H1 (cell line): Measurements from ENCODE around the gene CKAP2L. TPM values are rescaled to one million over a fixed set of nuclear protein-coding genes. Genes with fewer than 3 reads are reported as not detected.

Source experiments
- CTCF ChIA-PET: fragments of 300-600 bp; sonication (Branson Sonifier 250); formaldehyde crosslinking; loops from one replicate; lab custom pipeline; 2021; ENCODE audit not compliant: partially characterized antibody; lab: Charles Lee
- POLR2A ChIA-PET: fragments of 300-600 bp; sonication (Branson Sonifier 250); formaldehyde crosslinking; loops from one replicate; lab custom pipeline; 2021; ENCODE audit warnings: inconsistent platforms; ENCODE audit not compliant: partially characterized antibody; lab: Charles Lee
- DNase-seq, 2 experiments: peaks; one replicate each; pipeline versions ENCODE4 v3.0.0 to v3.0.0-alpha.2; 2010 to 2022; ENCODE audit warnings: low spot score in 2 of 2, low read depth in 1 of 2, mixed read lengths in 1 of 2
- FAIRE-seq: peaks from 2 replicates; lab custom pipeline; 2011; peaks lifted over from hg19 to GRCh38; lab: Jason Lieb, UNC
- H2AFZ ChIP-seq: 2 replicates; pipeline ENCODE4 v1.8.1; 2012; ENCODE audit warnings: low read length, inconsistent platforms
- H2AK5ac ChIP-seq: 2 replicates; pipeline ENCODE4 v1.6.1; 2013; ENCODE audit warnings: low read depth, low read length
- H2BK120ac ChIP-seq: replicated peaks from 2 replicates; pipeline ENCODE3; 2013; ENCODE audit warnings: low read depth, low read length, inconsistent platforms
- H2BK12ac ChIP-seq: 2 replicates; pipeline ENCODE4 v1.6.1; 2013; ENCODE audit warnings: low read depth, low read length
- H2BK15ac ChIP-seq: 2 replicates; pipeline ENCODE4 v1.6.1; 2013; ENCODE audit warnings: low read length
- H2BK20ac ChIP-seq: 2 replicates; pipeline ENCODE4 v1.6.1; 2013; ENCODE audit warnings: low read length
- H2BK5ac ChIP-seq: 2 replicates; pipeline ENCODE4 v1.6.1; 2013; ENCODE audit warnings: low read depth, low read length
- H3K14ac ChIP-seq: 2 replicates; pipeline ENCODE4 v1.6.1; 2013; ENCODE audit warnings: inconsistent platforms; ENCODE audit not compliant: insufficient read length
- H3K18ac ChIP-seq: 2 replicates; pipeline ENCODE4 v1.6.1; 2013; ENCODE audit warnings: low read length; ENCODE audit errors: extremely low read depth
- H3K23ac ChIP-seq: 2 replicates; pipeline ENCODE4 v1.6.1; 2013; ENCODE audit warnings: inconsistent platforms; ENCODE audit not compliant: insufficient read length
- H3K23me2 ChIP-seq: 2 replicates; pipeline ENCODE4 v1.6.1; 2013; ENCODE audit warnings: low read depth, low read length
- H3K27ac ChIP-seq: 2 replicates; pipeline ENCODE4 v1.6.1; 2011; ENCODE audit warnings: low read depth, low read length, inconsistent platforms
- H3K27me3 ChIP-seq, 4 experiments: replicated peaks in 1 of 4; 1 replicate in 1 of 4; 2 replicates in 3 of 4; pipeline versions ENCODE4 v1.6.1 to v1.8.1; 2011 to 2013; ENCODE audit warnings: low read length in 3 of 4, mild to moderate bottlenecking in 3 of 4, inconsistent platforms in 2 of 4, mixed read lengths in 2 of 4, moderate library complexity in 1 of 4; ENCODE audit not compliant: control insufficient read depth in 3 of 4, insufficient read depth in 3 of 4; ENCODE audit errors: extremely low read depth in 1 of 4
- H3K36me3 ChIP-seq, 4 experiments: 2 replicates each; pipeline versions ENCODE4 v1.6.1 to v1.8.1; 2011 to 2013; ENCODE audit warnings: mild to moderate bottlenecking in 4 of 4, low read length in 3 of 4, moderate library complexity in 2 of 4, control low read depth in 1 of 4, inconsistent platforms in 1 of 4; ENCODE audit not compliant: insufficient read depth in 4 of 4, control insufficient read depth in 2 of 4
- H3K4ac ChIP-seq: replicated peaks from 2 replicates; pipeline ENCODE3; 2013; ENCODE audit warnings: low read length, low read depth, mixed read lengths, inconsistent platforms; ENCODE audit not compliant: insufficient read length
- H3K4me1 ChIP-seq, 4 experiments: replicated peaks in 1 of 4; 1 replicate in 1 of 4; 2 replicates in 3 of 4; pipeline versions ENCODE4 v1.6.1 to v1.8.1; 2011 to 2013; ENCODE audit warnings: low read length in 3 of 4, inconsistent platforms in 2 of 4, mixed read lengths in 1 of 4; ENCODE audit not compliant: insufficient read depth in 4 of 4, control insufficient read depth in 3 of 4
- H3K4me2 ChIP-seq, 2 experiments: 2 replicates each; pipeline versions ENCODE4 v1.6.1 to v1.8.1; 2011 to 2013; ENCODE audit warnings: low read depth in 2 of 2, low read length in 2 of 2, control low read depth in 1 of 2, inconsistent platforms in 1 of 2, mild to moderate bottlenecking in 1 of 2; ENCODE audit not compliant: insufficient read depth in 1 of 2
- H3K4me3 ChIP-seq, 4 experiments: fragments of 200-600, 300-600 bp in 1 of 4; sonication (generic), shearing (Covaris generic), sonication (Bioruptor Twin) in 1 of 4; 2 replicates each; pipeline versions ENCODE4 v1.5.1 to v1.8.1; 2011 to 2016; ENCODE audit warnings: low read length in 4 of 4, low read depth in 3 of 4, control low read depth in 2 of 4, inconsistent platforms in 2 of 4, mild to moderate bottlenecking in 2 of 4, mixed read lengths in 1 of 4, moderate library complexity in 1 of 4; ENCODE audit not compliant: insufficient read depth in 2 of 4; ENCODE audit errors: extremely low read depth in 1 of 4
- H3K56ac ChIP-seq: replicated peaks from 2 replicates; pipeline ENCODE3; 2013; ENCODE audit warnings: low read depth, mild to moderate bottlenecking, mixed read lengths, low read length, inconsistent platforms; ENCODE audit not compliant: insufficient read length
- H3K79me1 ChIP-seq: 2 replicates; pipeline ENCODE4 v1.6.1; 2013; ENCODE audit warnings: low read depth, low read length, control low read depth
- H3K79me2 ChIP-seq, 2 experiments: 2 replicates each; pipeline versions ENCODE4 v1.6.1 to v1.8.1; 2012 to 2013; ENCODE audit warnings: low read length in 2 of 2, mild to moderate bottlenecking in 2 of 2, inconsistent platforms in 1 of 2; ENCODE audit not compliant: insufficient read depth in 2 of 2, control insufficient read depth in 1 of 2
- H3K9ac ChIP-seq, 4 experiments: replicated peaks in 1 of 4; 1 replicate in 1 of 4; 2 replicates in 3 of 4; pipeline versions ENCODE4 v1.6.1 to v1.8.1; 2011 to 2013; ENCODE audit warnings: low read depth in 3 of 4, low read length in 3 of 4, control low read depth in 2 of 4, mild to moderate bottlenecking in 2 of 4, moderate library complexity in 2 of 4, inconsistent platforms in 1 of 4; ENCODE audit errors: extremely low read depth in 1 of 4
- H3K9me3 ChIP-seq, 2 experiments: 2 replicates each; pipeline versions ENCODE4 v1.6.1 to v1.8.1; 2012 to 2013; ENCODE audit warnings: mild to moderate bottlenecking in 2 of 2, moderate library complexity in 2 of 2, control low read depth in 1 of 2, inconsistent platforms in 1 of 2, low read depth in 1 of 2, low read length in 1 of 2, mixed read lengths in 1 of 2; ENCODE audit not compliant: insufficient read depth in 2 of 2
- H4K20me1 ChIP-seq, 2 experiments: replicated peaks in 1 of 2; 2 replicates each; pipeline versions ENCODE3 to v1.8.1; 2011 to 2013; ENCODE audit warnings: inconsistent platforms in 2 of 2, low read length in 2 of 2, mild to moderate bottlenecking in 1 of 2; ENCODE audit not compliant: insufficient read depth in 2 of 2, control insufficient read depth in 1 of 2
- H4K5ac ChIP-seq: 2 replicates; pipeline ENCODE4 v1.6.1; 2013; ENCODE audit warnings: low read length, low read depth, mixed read lengths, inconsistent platforms; ENCODE audit not compliant: insufficient read length
- H4K8ac ChIP-seq: 2 replicates; pipeline ENCODE4 v1.8.0; 2013; ENCODE audit warnings: mild to moderate bottlenecking, moderate library complexity, low read length, inconsistent platforms; ENCODE audit not compliant: insufficient read depth; ENCODE audit errors: extremely low read depth
- H4K91ac ChIP-seq: replicated peaks from 2 replicates; pipeline ENCODE3; 2013; ENCODE audit warnings: low read length, mixed read lengths, inconsistent platforms; ENCODE audit not compliant: insufficient read length
- CBX5 ChIP-seq: fragments of 300-800, 300-1000 bp; sonication (generic); IDR thresholded peaks from 2 replicates; pipeline ENCODE4 v1.7.1; 2016; ENCODE audit warnings: antibody characterized with exemption, low read length, low read depth
- CBX8 ChIP-seq: fragments of 300-800, 300-1000 bp; sonication (generic); IDR thresholded peaks from 2 replicates; pipeline ENCODE4 v1.7.1; 2016; ENCODE audit warnings: low read depth, low read length, borderline replicate concordance
- CTBP2 ChIP-seq: IDR thresholded peaks from 2 replicates; pipeline ENCODE4 v1.7.0; 2011; ENCODE audit warnings: borderline replicate concordance, mild to moderate bottlenecking, moderate library complexity, mixed read lengths, low read length; ENCODE audit not compliant: insufficient read depth, insufficient read length
- EZH2 ChIP-seq: fragments of 200-600 bp; sonication (generic); IDR thresholded peaks from 2 replicates; pipeline ENCODE4 v1.7.1; 2012; ENCODE audit warnings: low read depth, mild to moderate bottlenecking, moderate library complexity, low read length, inconsistent platforms; ENCODE audit not compliant: severe bottlenecking
- KDM4A ChIP-seq: IDR thresholded peaks from one replicate; pipeline ENCODE4 v1.7.1; 2012; ENCODE audit warnings: low read depth, mild to moderate bottlenecking, moderate library complexity, low read length, inconsistent platforms; ENCODE audit not compliant: severe bottlenecking
- NANOG ChIP-seq: IDR thresholded peaks from 2 replicates; pipeline ENCODE4 v1.6.1; 2011; ENCODE audit warnings: low read length, low read depth, mild to moderate bottlenecking, inconsistent platforms; ENCODE audit not compliant: insufficient read depth, poor library complexity, severe bottlenecking
- RNF2 ChIP-seq: fragments of 200-900, 300-1000 bp; sonication (generic); IDR thresholded peaks from 2 replicates; pipeline ENCODE4 v1.7.1; 2016; ENCODE audit warnings: borderline replicate concordance, low read depth, mild to moderate bottlenecking, antibody characterized with exemption, low read length; ENCODE audit not compliant: poor library complexity, severe bottlenecking; ENCODE audit errors: missing control alignments
- SP2 ChIP-seq: IDR thresholded peaks from 2 replicates; pipeline ENCODE4 v1.6.1; 2012; ENCODE audit warnings: mild to moderate bottlenecking, low read length, inconsistent platforms
- TBP ChIP-seq: IDR thresholded peaks from 2 replicates; pipeline ENCODE4 v1.6.1; 2011; ENCODE audit warnings: low read depth, low read length, improper control_type of control experiment
- TEAD4 ChIP-seq: IDR thresholded peaks from 2 replicates; pipeline ENCODE4 v1.6.1; 2012; ENCODE audit warnings: low read depth, low read length, inconsistent platforms, mixed read lengths
- WGBS, 2 experiments: shearing (Covaris generic) in 1 of 2; methylation state at CpG; one replicate each; pipeline versions ENCODE4 v1.1.6 to v1.1.7; 2013 to 2015; ENCODE audit warnings: low lambda C conversion rate in 2 of 2, mixed read lengths in 2 of 2, inconsistent platforms in 1 of 2, low coverage in 1 of 2, missing lambda C conversion rate in 1 of 2; ENCODE audit not compliant: insufficient replicate concordance in 2 of 2, insufficient coverage in 1 of 2, insufficient read length in 1 of 2; ENCODE audit errors: extremely low coverage in 1 of 2, missing lambda C conversion rate in 1 of 2; 5-methylcytosine and 5-hydroxymethylcytosine counted together
- polyA plus RNA-seq, 7 experiments: library from polyadenylated mRNA; depleted of rRNA in 3 of 7; stranded (reverse) in 5 of 7; unstranded in 2 of 7; fragments of >200 nt in 5 of 7; fragments of 200-250 nt in 2 of 7; gene quantifications; 1 replicate in 5 of 7; 2 replicates in 1 of 7; 4 replicates in 1 of 7; pipeline versions ENCODE4 v1.2.1 to v1.2.3, GENCODE V29; 2011 to 2013; ENCODE audit warnings: missing spikeins in 2 of 7, mixed read lengths in 2 of 7
- total RNA-seq: library from RNA; stranded (reverse); fragmentation: NEBNext Ultra II Directional; extraction: Animal tissue kit (Norgen Biotek cat#: 25700); gene quantifications from 2 replicates; pipeline ENCODE4 v1.2.1, GENCODE V29; 2021

The CKAP2L gene
- total and polyA plus RNA-seq, 2 of the 8 experiments (the other 6 are each of a cell fraction or from before 2014, with no cell fraction given) = 2.5 to 20.7 TPM

DNA sequence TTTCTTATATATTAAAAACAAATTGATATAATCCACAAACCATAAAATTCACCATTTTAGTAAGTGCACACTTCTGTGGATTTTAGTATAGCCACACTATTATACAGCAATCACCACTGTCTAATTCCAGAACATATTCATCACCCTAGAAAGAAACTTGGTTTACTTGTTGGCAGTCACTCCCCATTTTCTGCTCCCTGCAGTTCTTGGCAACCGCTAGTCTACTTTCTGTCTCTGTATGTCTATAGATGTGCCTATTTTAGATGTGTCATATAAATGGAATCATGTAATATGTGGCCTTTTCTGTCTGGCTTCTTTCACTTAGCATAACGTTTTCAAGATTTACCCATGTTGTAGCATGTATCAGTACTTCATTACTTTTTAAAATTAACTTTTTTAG lies 5.7 kb downstream of the CKAP2L start:
- Histone ChIP-seq H2BK5ac (no peak overlapping the region), H3K36me3 (peaks cover 4 to 57% (median 31%) of the 10 kb centered on the region in 4 experiments; a peak in 7 of 8 replicates), H3K4ac (no peak overlapping the region), H3K27ac (no peak overlapping the region), H3K18ac (no peak overlapping the region), H3K27me3 (no peaks in the 10 kb centered on the region), H2BK15ac (no peak overlapping the region), H3K79me2 (peaks cover 0 to 8% of the 10 kb centered on the region in 2 experiments; a peak in 1 of 4 replicates), H2BK20ac (no peak overlapping the region), H3K4me1 (peaks cover 0 to 7% (median 2%) of the 10 kb centered on the region in 4 experiments; a peak in 3 of 7 replicates), H4K20me1 (peaks cover 0 to 1% of the 10 kb centered on the region in 2 experiments), H3K79me1 (peaks cover 2% of the 10 kb centered on the region; the same call in 1 of the 2 replicates), H2AFZ (no peak overlapping the region), H3K23me2 (peaks cover 3% of the 10 kb centered on the region; the same call in 1 of the 2 replicates), H3K4me2 (no peak overlapping the region), H2AK5ac (no peak overlapping the region), H3K9ac (no peak overlapping the region), H3K9me3 (no peaks in the 10 kb centered on the region), H3K56ac (no peak overlapping the region), H4K8ac (no peak overlapping the region), H3K23ac (no peak overlapping the region), H2BK12ac (no peak overlapping the region), H4K91ac (no peak overlapping the region), H2BK120ac (no peak overlapping the region), H3K4me3 (no peak overlapping the region), H3K14ac (no peak overlapping the region), H4K5ac (no peak overlapping the region)
- TF ChIP-seq EZH2 (no peak), NANOG (no peak), CBX5 (no peak), RNF2 (no peak), CBX8 (no peak), TEAD4 (no peak), TBP (no peak), CTBP2 (no peak), KDM4A (no peak), SP2 (no peak)
- CTCF ChIA-PET = interaction anchor here (0.6 to 1.1 kb wide), 2 partner anchors 19 to 184 kb away, joined by 3 read pairs; no protein-coding TSS in a partner anchor
- DNase-seq (no peak), FAIRE-seq (no peak)
- WGBS, 2 experiments = 81% methylated on average over 2 of the region's 2 CpGs; no CpG with 5 or more reads in 1 of the 2 experiments
- POLR2A ChIA-PET = no interaction called here
